Measurements from ENCODE around the gene TENT4A. TPM values are rescaled to one million over a fixed set of nuclear protein-coding genes. Genes with fewer than 3 reads are reported as not detected.

Gene TENT4A
- total RNA-seq, 2 donors from 2014 or later, result 12.9 to 40.4 TPM

DNA sequence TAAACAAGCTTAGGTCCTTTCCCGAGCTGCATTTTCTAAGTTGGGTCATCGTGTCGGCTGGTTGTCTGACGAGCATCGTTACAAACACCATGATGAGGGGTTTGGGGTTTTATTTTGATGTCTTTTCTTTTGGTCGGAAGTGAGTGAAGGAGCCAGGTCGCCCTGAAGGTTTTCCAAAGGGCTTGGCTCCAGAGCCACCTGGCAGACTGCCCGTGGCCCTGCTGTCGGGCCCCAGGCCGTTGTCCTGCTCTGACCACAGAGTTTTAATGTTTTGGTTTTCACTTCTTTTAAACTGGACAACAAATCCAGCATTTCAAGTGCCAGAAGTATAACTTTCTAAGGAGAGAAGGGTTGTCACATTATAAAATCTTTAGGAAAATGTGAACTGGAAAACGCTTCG, 42.3 kb downstream of the TENT4A start:
- TF ChIP-seq POLR2AphosphoS5 (IDR thresholded peaks at IDR 0.05) (no peak), POLR2A (IDR thresholded peaks at IDR 0.05) (no peak)
- TF ChIP-seq, protein P1, sequence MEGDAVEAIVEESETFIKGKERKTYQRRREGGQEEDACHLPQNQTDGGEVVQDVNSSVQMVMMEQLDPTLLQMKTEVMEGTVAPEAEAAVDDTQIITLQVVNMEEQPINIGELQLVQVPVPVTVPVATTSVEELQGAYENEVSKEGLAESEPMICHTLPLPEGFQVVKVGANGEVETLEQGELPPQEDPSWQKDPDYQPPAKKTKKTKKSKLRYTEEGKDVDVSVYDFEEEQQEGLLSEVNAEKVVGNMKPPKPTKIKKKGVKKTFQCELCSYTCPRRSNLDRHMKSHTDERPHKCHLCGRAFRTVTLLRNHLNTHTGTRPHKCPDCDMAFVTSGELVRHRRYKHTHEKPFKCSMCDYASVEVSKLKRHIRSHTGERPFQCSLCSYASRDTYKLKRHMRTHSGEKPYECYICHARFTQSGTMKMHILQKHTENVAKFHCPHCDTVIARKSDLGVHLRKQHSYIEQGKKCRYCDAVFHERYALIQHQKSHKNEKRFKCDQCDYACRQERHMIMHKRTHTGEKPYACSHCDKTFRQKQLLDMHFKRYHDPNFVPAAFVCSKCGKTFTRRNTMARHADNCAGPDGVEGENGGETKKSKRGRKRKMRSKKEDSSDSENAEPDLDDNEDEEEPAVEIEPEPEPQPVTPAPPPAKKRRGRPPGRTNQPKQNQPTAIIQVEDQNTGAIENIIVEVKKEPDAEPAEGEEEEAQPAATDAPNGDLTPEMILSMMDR (IDR thresholded peaks at IDR 0.05), result no peak
- Histone ChIP-seq H3K4me1 (replicated peaks) (no peaks in the 10 kb centered on the region), H3K4me3 (no peak overlapping the region), H3K36me3 (peaks cover 0 to 15% of the 10 kb centered on the region in 2 donors), H3K27me3 (replicated peaks; ENCODE audit: insufficient read depth) (no peaks in the 10 kb centered on the region), H3K27ac (no peak overlapping the region), H3K9me3 (no peaks in the 10 kb centered on the region)
- 85% methylated on average over 12 of the region's 12 CpGs for WGBS
- intact Hi-C loops (cut with DNase I), result no loop called here
- DNase-seq (ENCODE audit: low spot score), result no peak

GRCh38 chr5:6755941-6756340, 42.7 kb downstream of the TENT4A start:
- WGBS, result 96% methylated on average over 17 of the region's 17 CpGs
- Histone ChIP-seq H3K4me1 (replicated peaks) (no peaks in the 10 kb centered on the region), H3K27me3 (replicated peaks; ENCODE audit: insufficient read depth) (no peaks in the 10 kb centered on the region), H3K9me3 (no peaks in the 10 kb centered on the region), H3K27ac (no peak overlapping the region), H3K36me3 (peaks cover 0 to 13% of the 10 kb centered on the region in 2 donors), H3K4me3 (no peak overlapping the region)
- TF ChIP-seq POLR2AphosphoS5 (IDR thresholded peaks at IDR 0.05), result no peak
- TF ChIP-seq, protein P1 (IDR thresholded peaks at IDR 0.05), result no peak
- no peak for TF ChIP-seq POLR2A (IDR thresholded peaks at IDR 0.05)
- DNase-seq (ENCODE audit: low spot score), result no peak
- intact Hi-C loops (cut with DNase I), result no loop called here

- H3K27ac ChIP-seq, result no peak overlapping the region
- H3K27me3 ChIP-seq (replicated peaks; ENCODE audit: insufficient read depth), result no peaks in the 10 kb centered on the region
- no peaks in the 10 kb centered on the region for H3K9me3 ChIP-seq
- intact Hi-C loops (cut with DNase I), result no loop called here
- 87% methylated on average over 8 of the region's 8 CpGs for WGBS
- no peaks in the 10 kb centered on the region for H3K4me1 ChIP-seq (replicated peaks)
- peaks cover 0 to 10% of the 10 kb centered on the region in 2 donors for H3K36me3 ChIP-seq
- TF ChIP-seq POLR2A (IDR thresholded peaks at IDR 0.05), result no peak
- TF ChIP-seq POLR2AphosphoS5 (IDR thresholded peaks at IDR 0.05), result no peak
- TF ChIP-seq, protein P1 (IDR thresholded peaks at IDR 0.05), result no peak
- H3K4me3 ChIP-seq, result no peak overlapping the region
- DNase-seq (ENCODE audit: low spot score), result no peak
These were observed 44.3 kb downstream of the TENT4A start for GRCh38 chr5:6757414-6757969.

DNA sequence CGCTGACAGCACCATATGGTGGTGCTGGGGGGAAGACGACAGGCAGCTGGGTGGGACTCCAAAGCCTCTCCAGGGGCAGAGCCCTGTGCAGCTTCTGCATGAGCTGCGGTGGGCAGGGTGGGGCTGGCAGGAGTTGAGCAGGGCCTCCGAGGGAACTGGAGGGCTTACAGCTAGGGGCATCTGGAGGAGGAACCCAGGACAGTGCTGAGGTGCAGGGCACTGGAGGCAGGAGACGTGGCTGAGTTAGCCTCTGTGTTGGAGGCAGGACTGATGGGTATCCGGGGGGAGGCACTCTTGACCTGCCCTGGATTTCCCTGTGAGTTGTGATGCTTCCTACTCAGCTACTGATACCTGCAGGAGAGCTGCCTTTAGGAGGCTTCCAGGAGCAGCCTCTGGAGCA, 45.0 kb downstream of the TENT4A start:
- no peak for DNase-seq (ENCODE audit: low spot score)
- intact Hi-C loops (cut with DNase I), result no loop called here
- no peaks in the 10 kb centered on the region for H3K27me3 ChIP-seq (replicated peaks; ENCODE audit: insufficient read depth)
- peaks cover 0 to 10% of the 10 kb centered on the region in 2 donors for H3K36me3 ChIP-seq
- no peak for TF ChIP-seq POLR2A (IDR thresholded peaks at IDR 0.05)
- TF ChIP-seq, protein P1 (IDR thresholded peaks at IDR 0.05), result no peak
- TF ChIP-seq POLR2AphosphoS5 (IDR thresholded peaks at IDR 0.05), result no peak
- H3K9me3 ChIP-seq, result no peaks in the 10 kb centered on the region
- H3K4me3 ChIP-seq, result no peak overlapping the region
- no peak overlapping the region for H3K27ac ChIP-seq
- WGBS, result 86% methylated on average over 6 of the region's 6 CpGs
- no peaks in the 10 kb centered on the region for H3K4me1 ChIP-seq (replicated peaks)

- Histone ChIP-seq H3K27ac (no peak overlapping the region), H3K27me3 (replicated peaks; ENCODE audit: insufficient read depth) (no peaks in the 10 kb centered on the region), H3K4me3 (no peak overlapping the region), H3K36me3 (peaks cover 0 to 10% of the 10 kb centered on the region in 2 donors), H3K4me1 (replicated peaks) (no peaks in the 10 kb centered on the region), H3K9me3 (no peaks in the 10 kb centered on the region)
- WGBS, result 97% methylated on average over 20 of the region's 20 CpGs
- DNase-seq (ENCODE audit: low spot score), result no peak
- intact Hi-C loops (cut with DNase I), result no loop called here
- no peak for TF ChIP-seq POLR2AphosphoS5 (IDR thresholded peaks at IDR 0.05)
- TF ChIP-seq POLR2A (IDR thresholded peaks at IDR 0.05), result no peak
- TF ChIP-seq, protein P1 (IDR thresholded peaks at IDR 0.05), result no peak
These were observed 45.5 kb downstream of the TENT4A start for GRCh38 chr5:6758706-6759105.
